Mammary epithelial cell (primary cell): ENCODE results near the gene C15orf40.

Experiments used
- CTCF ChIP-seq, 2 donors: IDR thresholded peaks in 1 of 2; conservative IDR thresholded peaks in 1 of 2; 2 replicates each; pipeline ENCODE4 v1.5.1; 2011 to 2012; ENCODE audit warnings: inconsistent platforms in 2 of 2, low read length in 2 of 2, mild to moderate bottlenecking in 2 of 2, control low read depth in 1 of 2, low read depth in 1 of 2; ENCODE audit not compliant: insufficient read depth in 1 of 2; ENCODE audit errors: extremely low read depth in 1 of 2
- EZH2 ChIP-seq: IDR thresholded peaks from 2 replicates; pipeline ENCODE4 v1.6.1; 2012; ENCODE audit warnings: low read length, inconsistent platforms, borderline replicate concordance

GRCh38 chr15:83057696-83058376, 46.4 kb upstream of the C15orf40 start:
- TF ChIP-seq EZH2 (no peak), CTCF (conservative IDR thresholded peaks at IDR 0.05 in 1 of 2, IDR thresholded peaks at IDR 0.05 in 1 of 2; ENCODE audit: extremely low read depth in 1 of 2, insufficient read depth in 1 of 2, low read depth in 1 of 2, low read length in 2 of 2) (no peak)
